ENCODE measurements around the gene KCNJ9. TPM values are rescaled to one million over a fixed set of nuclear protein-coding genes. Genes with fewer than 3 reads are reported as not detected.
"Not testable (repeated sequence)": the region's sequence is repeated elsewhere in the genome, so short reads cannot be mapped to it uniquely, and the experiment has no call there.

The KCNJ9 gene
- under 1 TPM; 0.11 to 0.29 (median 0.15) TPM for polyA plus RNA-seq (ENCODE audit: insufficient read length in 4 of 4)

GRCh38 chr1:160081261-160081936, at the start of gene KCNJ9:
KCNJ9 (plus strand) TSS chr1:160081538; CDS start chr1:160084031, 2,493 bp downstream.
- no peak for DNase-seq (ENCODE audit: low read depth in 4 of 4, low spot score in 3 of 4)

- DNase-seq (ENCODE audit: low read depth in 4 of 4, low spot score in 3 of 4) = no peak
Observed at GRCh38 chr1:160032165-160032820, 49.0 kb upstream of the KCNJ9 start.

- no peak for DNase-seq (ENCODE audit: low read depth in 4 of 4, low spot score in 3 of 4)
Observed at GRCh38 chr1:160040476-160040875, 40.9 kb upstream of the KCNJ9 start.

GRCh38 chr1:160043543-160043942, 37.8 kb upstream of the KCNJ9 start:
- no peak for DNase-seq (ENCODE audit: low read depth in 4 of 4, low spot score in 3 of 4)

- DNase-seq (ENCODE audit: low read depth in 4 of 4, low spot score in 3 of 4) = no peak
Observed at GRCh38 chr1:160045653-160046052, 35.7 kb upstream of the KCNJ9 start.

GRCh38 chr1:160046494-160047110, 34.7 kb upstream of the KCNJ9 start:
- no peak for DNase-seq (ENCODE audit: low read depth in 4 of 4, low spot score in 3 of 4)

- no peak for DNase-seq (ENCODE audit: low read depth in 4 of 4, low spot score in 3 of 4)
Observed at GRCh38 chr1:160047111-160047991, 34.0 kb upstream of the KCNJ9 start.

GRCh38 chr1:160048335-160048734, 33.0 kb upstream of the KCNJ9 start:
- no peak for DNase-seq (ENCODE audit: low read depth in 4 of 4, low spot score in 3 of 4)

GRCh38 chr1:160049101-160049500, 32.2 kb upstream of the KCNJ9 start:
- no peak for DNase-seq (ENCODE audit: low read depth in 4 of 4, low spot score in 3 of 4)

- DNase-seq (ENCODE audit: low read depth in 4 of 4, low spot score in 3 of 4) = not testable (repeated sequence)
Observed at GRCh38 chr1:160050182-160050581, 31.2 kb upstream of the KCNJ9 start.

GRCh38 chr1:160050619-160051018, 30.7 kb upstream of the KCNJ9 start:
- no peak for DNase-seq (ENCODE audit: low read depth in 4 of 4, low spot score in 3 of 4)

GRCh38 chr1:160052936-160053335, 28.4 kb upstream of the KCNJ9 start:
- no peak for DNase-seq (ENCODE audit: low read depth in 4 of 4, low spot score in 3 of 4)

GRCh38 chr1:160053548-160054365, 27.6 kb upstream of the KCNJ9 start:
- DNase-seq (ENCODE audit: low read depth in 4 of 4, low spot score in 3 of 4) = no peak

GRCh38 chr1:160056648-160057169, 24.6 kb upstream of the KCNJ9 start:
- no peak for DNase-seq (ENCODE audit: low read depth in 4 of 4, low spot score in 3 of 4)

GRCh38 chr1:160058087-160058486, 23.3 kb upstream of the KCNJ9 start:
- no peak for DNase-seq (ENCODE audit: low read depth in 4 of 4, low spot score in 3 of 4)

- DNase-seq (ENCODE audit: low read depth in 4 of 4, low spot score in 3 of 4) = no peak
Observed at GRCh38 chr1:160061369-160062229, 19.7 kb upstream of the KCNJ9 start.

GRCh38 chr1:160062230-160062532, 19.2 kb upstream of the KCNJ9 start:
- no peak for DNase-seq (ENCODE audit: low read depth in 4 of 4, low spot score in 3 of 4)

GRCh38 chr1:160063176-160063575, 18.2 kb upstream of the KCNJ9 start:
- DNase-seq (ENCODE audit: low read depth in 4 of 4, low spot score in 3 of 4) = no peak

- DNase-seq (ENCODE audit: low read depth in 4 of 4, low spot score in 3 of 4) = no peak
Observed at GRCh38 chr1:160064164-160064563, 17.2 kb upstream of the KCNJ9 start.
